ENCODE measurements around the gene KLHL7.

The KLHL7 gene

GRCh38 chr7:23205909-23206767 lies 100.6 kb downstream of the KLHL7 start:
- no peak for ATAC-seq
- no peak for TF ChIP-seq RARB (CRISPR knock-in tag; IDR thresholded peaks at IDR 0.05)
- no peak for TF ChIP-seq TOX (CRISPR knock-in tag; IDR thresholded peaks at IDR 0.05; ENCODE audit: borderline replicate concordance)
- peak; percentile 76 for TF ChIP-seq TSHZ2 (CRISPR knock-in tag; IDR thresholded peaks at IDR 0.05)
- TF ChIP-seq GLIS3 (CRISPR knock-in tag; IDR thresholded peaks at IDR 0.05), result no peak
- TF ChIP-seq TCF4 (CRISPR knock-in tag; IDR thresholded peaks at IDR 0.05; ENCODE audit: borderline replicate concordance), result peak; percentile 89

GRCh38 chr7:23207021-23207420 lies 101.4 kb downstream of the KLHL7 start:
- TF ChIP-seq RARB (CRISPR knock-in tag; IDR thresholded peaks at IDR 0.05) (no peak), ZC3H10 (CRISPR knock-in tag; IDR thresholded peaks at IDR 0.05) (no peak), TCF4 (CRISPR knock-in tag; IDR thresholded peaks at IDR 0.05; ENCODE audit: borderline replicate concordance) (no peak), CSRNP3 (CRISPR knock-in tag; IDR thresholded peaks at IDR 0.05) (no peak), ESRRG (CRISPR knock-in tag; IDR thresholded peaks at IDR 0.05) (no peak), TSHZ2 (CRISPR knock-in tag; IDR thresholded peaks at IDR 0.05) (no peak), POU6F1 (CRISPR knock-in tag; IDR thresholded peaks at IDR 0.05; ENCODE audit: borderline replicate concordance, low read depth) (no peak), PPARA (CRISPR knock-in tag; IDR thresholded peaks at IDR 0.05; ENCODE audit: borderline replicate concordance) (no peak), BACH2 (CRISPR knock-in tag; IDR thresholded peaks at IDR 0.05; ENCODE audit: borderline replicate concordance) (no peak), ZFP30 (CRISPR knock-in tag; IDR thresholded peaks at IDR 0.05) (no peak), SNAI2 (CRISPR knock-in tag; IDR thresholded peaks at IDR 0.05) (no peak), OSR1 (CRISPR knock-in tag; IDR thresholded peaks at IDR 0.05) (no peak), ZFP3 (CRISPR knock-in tag; IDR thresholded peaks at IDR 0.05) (no peak), TOX (CRISPR knock-in tag; IDR thresholded peaks at IDR 0.05; ENCODE audit: borderline replicate concordance) (no peak), GLIS3 (CRISPR knock-in tag; IDR thresholded peaks at IDR 0.05) (no peak), PATZ1 (CRISPR knock-in tag; IDR thresholded peaks at IDR 0.05; ENCODE audit: borderline replicate concordance) (no peak), ZNF565 (CRISPR knock-in tag; conservative IDR thresholded peaks at IDR 0.05; ENCODE audit: low read depth) (no peak), CREB5 (CRISPR knock-in tag; IDR thresholded peaks at IDR 0.05; ENCODE audit: low read depth) (no peak), ISL1 (CRISPR knock-in tag; IDR thresholded peaks at IDR 0.05) (no peak), ZNF70 (CRISPR knock-in tag; IDR thresholded peaks at IDR 0.05) (no peak)
- ATAC-seq, result no peak

Measured in SK-N-SH treated with all-trans-retinoic acid at 6 μM for 48 hours (cell line).